Stimulated activated naive CD8-positive, alpha-beta T cell treated with anti-CD3 and anti-CD28 coated beads, Interleukin-15, amount 100 ng/mL, for 72 hours (primary cell): ENCODE measurements around the gene MAP1B.
A peak's percentile ranks its signal among the peaks of the same experiment; 100 is the strongest.

ENCODE experiments used
- ATAC-seq: fragments of 150-1000 bp; cut with Tn5 transposase; 2 replicates; pipeline ENCODE4 v1.10.0; 2021; ENCODE audit warnings: mild to moderate bottlenecking, moderate library complexity
- DNase-seq, 2 donors: peaks; one replicate each; pipeline ENCODE4 v3.0.0; 2021 to 2022
- H3K27ac Mint-ChIP-seq, 2 donors: one replicate each; pipeline ENCODE4 v1.8.0; 2022; ENCODE audit warnings: mild to moderate bottlenecking in 2 of 2, mixed read lengths in 2 of 2, moderate library complexity in 2 of 2
- H3K27me3 Mint-ChIP-seq: one replicate; pipeline ENCODE4 v1.8.0; 2022; ENCODE audit warnings: mixed read lengths
- H3K4me1 Mint-ChIP-seq: one replicate; pipeline ENCODE4 v1.8.0; 2022; ENCODE audit warnings: mild to moderate bottlenecking, mixed read lengths
- H3K4me3 Mint-ChIP-seq, 2 donors: one replicate each; pipeline ENCODE4 v1.8.0; 2022; ENCODE audit warnings: mild to moderate bottlenecking in 2 of 2, mixed read lengths in 2 of 2, moderate library complexity in 1 of 2
- H3K9me3 Mint-ChIP-seq, 2 donors: one replicate each; pipeline ENCODE4 v1.8.0; 2022; ENCODE audit warnings: mixed read lengths in 2 of 2

MAP1B gene

GRCh38 chr5:72225741-72226140 is 118.5 kb downstream of the MAP1B start:
- Mint-ChIP-seq H3K4me1 (no peaks in the 10 kb centered on the region), H3K9me3 (no peaks in the 10 kb centered on the region), H3K4me3 (no peak overlapping the region), H3K27ac (no peak overlapping the region), H3K27me3 (no peaks in the 10 kb centered on the region)
- ATAC-seq (no peak), DNase-seq (no peak)

- H3K4me1 Mint-ChIP-seq, result peaks cover 6% of the 10 kb centered on the region
- no peaks in the 10 kb centered on the region for H3K9me3 Mint-ChIP-seq
- DNase-seq (no peak), ATAC-seq (no peak)
- no peak overlapping the region for H3K4me3 Mint-ChIP-seq
- H3K27me3 Mint-ChIP-seq, result no peaks in the 10 kb centered on the region
- no peak overlapping the region for H3K27ac Mint-ChIP-seq
Measured at GRCh38 chr5:72226950-72227349, 119.7 kb downstream of the MAP1B start.

GRCh38 chr5:72228960-72229359 is 121.7 kb downstream of the MAP1B start:
- H3K4me3 Mint-ChIP-seq, result no peak overlapping the region
- H3K27me3 Mint-ChIP-seq, result no peaks in the 10 kb centered on the region
- H3K4me1 Mint-ChIP-seq, result peaks cover 19% of the 10 kb centered on the region

GRCh38 chr5:72231991-72232703 is 124.9 kb downstream of the MAP1B start:
- Mint-ChIP-seq H3K27ac (no peak overlapping the region), H3K9me3 (no peaks in the 10 kb centered on the region), H3K4me1 (peaks cover 45% of the 10 kb centered on the region), H3K4me3 (no peak overlapping the region), H3K27me3 (no peaks in the 10 kb centered on the region)
- ATAC-seq (peak; percentile 39), DNase-seq (no peak)

More at GRCh38 chr5:72228960-72229359, 121.7 kb downstream of the MAP1B start:
- DNase-seq (no peak), ATAC-seq (no peak)
- no peaks in the 10 kb centered on the region for H3K9me3 Mint-ChIP-seq
- no peak overlapping the region for H3K27ac Mint-ChIP-seq

GRCh38 chr5:72232838-72233237 is 125.6 kb downstream of the MAP1B start:
- no peak for DNase-seq
- Mint-ChIP-seq H3K4me1 (peaks cover 45% of the 10 kb centered on the region), H3K4me3 (peak overlapping the region in 1 of 2 donors; percentile 9), H3K9me3 (no peaks in the 10 kb centered on the region), H3K27me3 (no peaks in the 10 kb centered on the region), H3K27ac (no peak overlapping the region)
- ATAC-seq, result no peak

GRCh38 chr5:72233835-72234234 is 126.6 kb downstream of the MAP1B start:
- no peak for ATAC-seq
- Mint-ChIP-seq H3K9me3 (no peaks in the 10 kb centered on the region), H3K4me1 (peaks cover 45% of the 10 kb centered on the region), H3K4me3 (no peak overlapping the region), H3K27me3 (no peaks in the 10 kb centered on the region), H3K27ac (no peak overlapping the region)
- DNase-seq, result no peak

- Mint-ChIP-seq H3K4me1 (peaks cover 45% of the 10 kb centered on the region), H3K27me3 (no peaks in the 10 kb centered on the region), H3K27ac (no peak overlapping the region), H3K9me3 (no peaks in the 10 kb centered on the region), H3K4me3 (peak overlapping the region in 1 of 2 donors; percentile 19)
- DNase-seq (peak in 1 of 2 donors; percentile 32), ATAC-seq (peak; percentile 97)
Measured at GRCh38 chr5:72234265-72234700, 127.0 kb downstream of the MAP1B start.

GRCh38 chr5:72234868-72235267 is 127.6 kb downstream of the MAP1B start:
- Mint-ChIP-seq H3K27ac (no peak overlapping the region), H3K9me3 (no peaks in the 10 kb centered on the region), H3K4me1 (peaks cover 45% of the 10 kb centered on the region), H3K27me3 (no peaks in the 10 kb centered on the region), H3K4me3 (peak overlapping the region in 1 of 2 donors; percentile 19)
- DNase-seq (no peak), ATAC-seq (no peak)

GRCh38 chr5:72235725-72236124 is 128.4 kb downstream of the MAP1B start:
- H3K4me1 Mint-ChIP-seq, result peaks cover 45% of the 10 kb centered on the region

GRCh38 chr5:72237415-72237814 is 130.1 kb downstream of the MAP1B start:
- no peak overlapping the region for H3K27ac Mint-ChIP-seq
- ATAC-seq, result no peak
- H3K4me3 Mint-ChIP-seq, result no peak overlapping the region
- peaks cover 35% of the 10 kb centered on the region for H3K4me1 Mint-ChIP-seq
- no peaks in the 10 kb centered on the region for H3K9me3 Mint-ChIP-seq
- no peak for DNase-seq
- no peaks in the 10 kb centered on the region for H3K27me3 Mint-ChIP-seq

More at GRCh38 chr5:72235725-72236124, 128.4 kb downstream of the MAP1B start:
- H3K27ac Mint-ChIP-seq, result no peak overlapping the region
- ATAC-seq (no peak), DNase-seq (no peak)
- H3K4me3 Mint-ChIP-seq, result no peak overlapping the region
- H3K9me3 Mint-ChIP-seq, result no peaks in the 10 kb centered on the region
- H3K27me3 Mint-ChIP-seq, result no peaks in the 10 kb centered on the region

- no peak for ATAC-seq
- DNase-seq, result no peak
- Mint-ChIP-seq H3K9me3 (no peaks in the 10 kb centered on the region), H3K27ac (no peak overlapping the region), H3K4me1 (peaks cover 33% of the 10 kb centered on the region), H3K27me3 (no peaks in the 10 kb centered on the region), H3K4me3 (no peak overlapping the region)
Measured at GRCh38 chr5:72237879-72238278, 130.6 kb downstream of the MAP1B start.

- H3K4me3 Mint-ChIP-seq, result no peak overlapping the region
- H3K4me1 Mint-ChIP-seq, result peaks cover 33% of the 10 kb centered on the region
- DNase-seq (no peak), ATAC-seq (no peak)
- H3K27ac Mint-ChIP-seq, result no peak overlapping the region
- H3K27me3 Mint-ChIP-seq, result no peaks in the 10 kb centered on the region
- no peaks in the 10 kb centered on the region for H3K9me3 Mint-ChIP-seq
Measured at GRCh38 chr5:72238712-72239445, 131.6 kb downstream of the MAP1B start.

- Mint-ChIP-seq H3K4me1 (peaks cover 31% of the 10 kb centered on the region), H3K27ac (no peak overlapping the region), H3K9me3 (no peaks in the 10 kb centered on the region), H3K4me3 (no peak overlapping the region), H3K27me3 (no peaks in the 10 kb centered on the region)
- ATAC-seq (no peak), DNase-seq (no peak)
Measured at GRCh38 chr5:72241346-72242003, 134.2 kb downstream of the MAP1B start.

GRCh38 chr5:72242796-72243475 is 135.7 kb downstream of the MAP1B start:
- no peaks in the 10 kb centered on the region for H3K27me3 Mint-ChIP-seq
- H3K27ac Mint-ChIP-seq, result no peak overlapping the region
- ATAC-seq (no peak), DNase-seq (no peak)
- no peak overlapping the region for H3K4me3 Mint-ChIP-seq
- peaks cover 35% of the 10 kb centered on the region for H3K4me1 Mint-ChIP-seq
- no peaks in the 10 kb centered on the region for H3K9me3 Mint-ChIP-seq

- H3K4me3 Mint-ChIP-seq, result no peak overlapping the region
- H3K9me3 Mint-ChIP-seq, result no peaks in the 10 kb centered on the region
- no peaks in the 10 kb centered on the region for H3K27me3 Mint-ChIP-seq
- ATAC-seq (no peak), DNase-seq (no peak)
- no peak overlapping the region for H3K27ac Mint-ChIP-seq
- peaks cover 35% of the 10 kb centered on the region for H3K4me1 Mint-ChIP-seq
Measured at GRCh38 chr5:72243706-72244105, 136.4 kb downstream of the MAP1B start.
